ENCODE results near the gene GPC4.
A peak's percentile ranks its signal among the peaks of the same experiment; 100 is the strongest.

The GPC4 gene

GRCh38 chrX:133308499-133308897, 106.8 kb downstream of the GPC4 start:
- DNase-seq = no peak
- no peak overlapping the region for H3K27ac Mint-ChIP-seq
- no peak overlapping the region for H3K4me3 Mint-ChIP-seq
- peaks cover 2% of the 10 kb centered on the region for H3K27me3 Mint-ChIP-seq (ENCODE audit: low read depth, poor library complexity)
- peaks cover 3% of the 10 kb centered on the region for H3K4me1 Mint-ChIP-seq
- H3K36me3 Mint-ChIP-seq (ENCODE audit: low read depth) = peaks cover 26% of the 10 kb centered on the region
- no peak for TF ChIP-seq CTCF (IDR thresholded peaks at IDR 0.05)
- no peaks in the 10 kb centered on the region for H3K9me3 Mint-ChIP-seq

DNA sequence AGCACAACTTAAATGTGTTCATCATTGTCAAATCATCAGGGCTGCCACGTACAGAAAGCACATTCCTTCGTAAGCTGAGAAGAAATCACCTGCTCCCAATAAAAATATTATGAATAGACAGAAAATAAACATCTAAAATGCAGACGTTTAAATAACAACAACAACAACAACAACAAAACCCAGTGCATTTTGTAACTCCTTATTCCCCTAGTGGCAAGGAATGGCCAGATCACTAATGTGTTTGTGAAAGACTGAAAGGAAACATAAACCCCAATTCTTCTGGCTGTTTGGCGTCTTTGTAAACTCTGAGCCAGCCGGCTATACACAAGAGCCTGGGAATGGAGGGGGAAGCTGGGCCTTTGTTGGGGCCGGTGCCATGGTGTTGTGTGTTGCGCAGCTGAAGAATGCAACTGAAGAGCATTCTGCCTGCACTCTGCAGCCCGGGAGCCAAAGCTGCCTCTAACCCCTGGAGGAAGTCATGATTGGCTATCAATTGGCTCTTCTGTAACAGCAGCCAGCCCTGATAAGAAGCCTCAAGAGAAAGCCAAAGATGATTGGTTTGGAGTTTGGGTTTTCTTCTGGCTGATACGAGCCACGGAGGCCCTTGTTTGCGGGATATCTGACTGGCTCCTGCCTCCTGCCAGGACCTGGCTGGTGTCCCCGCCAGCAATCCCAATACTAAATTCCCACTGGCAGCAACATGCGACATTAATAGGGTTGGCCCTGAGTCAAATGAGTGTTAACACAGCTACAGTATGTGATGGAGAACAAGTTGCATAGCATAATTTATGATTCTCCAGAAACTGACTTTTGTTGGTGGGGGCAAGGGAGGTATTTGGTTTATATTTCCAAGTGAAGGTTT, 107.4 kb downstream of the GPC4 start:
- peaks cover 2% of the 10 kb centered on the region for H3K4me1 Mint-ChIP-seq
- peaks cover 3% of the 10 kb centered on the region for H3K27me3 Mint-ChIP-seq (ENCODE audit: low read depth, poor library complexity)
- peak; percentile 16 for TF ChIP-seq CTCF (IDR thresholded peaks at IDR 0.05)
- no peak overlapping the region for H3K4me3 Mint-ChIP-seq
- no peak overlapping the region for H3K27ac Mint-ChIP-seq
- no peaks in the 10 kb centered on the region for H3K9me3 Mint-ChIP-seq
- DNase-seq = peak; percentile 25
- H3K36me3 Mint-ChIP-seq (ENCODE audit: low read depth) = peaks cover 31% of the 10 kb centered on the region

GRCh38 chrX:133307094-133307493, 108.2 kb downstream of the GPC4 start:
- Mint-ChIP-seq H3K4me1 (peaks cover 8% of the 10 kb centered on the region), H3K27ac (no peak overlapping the region), H3K9me3 (no peaks in the 10 kb centered on the region), H3K4me3 (no peak overlapping the region), H3K36me3 (ENCODE audit: low read depth) (peaks cover 33% of the 10 kb centered on the region), H3K27me3 (ENCODE audit: low read depth, poor library complexity) (peaks cover 4% of the 10 kb centered on the region)
- DNase-seq = no peak
- no peak for TF ChIP-seq CTCF (IDR thresholded peaks at IDR 0.05)

- no peak overlapping the region for H3K27ac Mint-ChIP-seq
These were observed 109.0 kb downstream of the GPC4 start for GRCh38 chrX:133306316-133306715.

DNA sequence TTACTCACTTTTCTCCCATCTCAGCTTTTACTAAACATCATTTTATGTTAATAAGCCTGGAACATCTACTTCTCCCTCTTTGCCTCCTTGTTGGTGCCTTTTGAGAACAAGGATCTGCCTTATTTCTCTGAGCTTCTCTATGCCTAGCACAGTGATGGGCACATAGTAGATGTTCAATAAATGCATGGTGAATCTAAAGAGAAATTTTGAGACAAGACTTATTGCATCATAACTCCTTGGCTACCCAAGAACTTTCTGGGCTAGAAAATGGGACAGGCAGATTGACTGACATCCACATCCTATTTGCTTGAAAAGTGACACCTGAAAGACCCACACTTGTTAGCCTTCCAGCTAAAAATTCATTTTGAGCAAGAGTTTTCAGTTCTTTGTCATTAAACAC, 109.9 kb downstream of the GPC4 start:
- Mint-ChIP-seq H3K4me1 (peaks cover 25% of the 10 kb centered on the region), H3K4me3 (no peak overlapping the region), H3K27ac (no peak overlapping the region), H3K9me3 (no peaks in the 10 kb centered on the region), H3K27me3 (ENCODE audit: low read depth, poor library complexity) (peaks cover 4% of the 10 kb centered on the region), H3K36me3 (ENCODE audit: low read depth) (peaks cover 27% of the 10 kb centered on the region)
- TF ChIP-seq CTCF (IDR thresholded peaks at IDR 0.05) = no peak
- DNase-seq = no peak

More at GRCh38 chrX:133306316-133306715, 109.0 kb downstream of the GPC4 start:
- H3K4me1 Mint-ChIP-seq = peaks cover 16% of the 10 kb centered on the region
- TF ChIP-seq CTCF (IDR thresholded peaks at IDR 0.05) = no peak
- H3K36me3 Mint-ChIP-seq (ENCODE audit: low read depth) = peaks cover 27% of the 10 kb centered on the region
- DNase-seq = no peak
- H3K9me3 Mint-ChIP-seq = no peaks in the 10 kb centered on the region
- no peak overlapping the region for H3K4me3 Mint-ChIP-seq
- peaks cover 4% of the 10 kb centered on the region for H3K27me3 Mint-ChIP-seq (ENCODE audit: low read depth, poor library complexity)
